ENCODE results near the gene ZCWPW1.

The ZCWPW1 gene

GRCh38 chr7:100428199-100428966 is at the start of gene ZCWPW1:
Gene ZCWPW1, minus strand, starts transcription at chr7:100428703. Its CDS starts 8,054 bp downstream, at chr7:100420649.
- peak; percentile 96 to 97 for DNase-seq

DNA sequence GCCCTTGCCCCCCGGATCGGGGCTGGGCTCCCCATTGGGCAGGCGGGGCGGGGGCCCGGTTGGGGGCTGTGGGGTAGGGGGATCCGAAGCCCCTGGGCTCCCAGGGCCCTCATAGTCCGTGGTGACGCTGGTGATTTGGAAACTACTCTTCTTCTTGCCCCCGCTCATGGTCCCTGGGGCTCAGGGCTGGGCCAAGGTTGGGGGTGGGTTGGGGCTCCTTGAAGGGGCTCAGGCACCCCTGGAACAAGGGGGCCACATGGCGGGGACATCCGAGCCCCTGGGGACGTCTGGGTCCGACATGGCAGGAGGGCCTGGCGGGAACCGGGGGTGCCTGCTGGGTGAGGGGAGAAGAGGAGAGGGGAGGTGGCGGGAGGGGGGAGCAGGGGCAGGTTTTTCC is 49.4 kb upstream of the ZCWPW1 start:
- DNase-seq = no peak

DNA sequence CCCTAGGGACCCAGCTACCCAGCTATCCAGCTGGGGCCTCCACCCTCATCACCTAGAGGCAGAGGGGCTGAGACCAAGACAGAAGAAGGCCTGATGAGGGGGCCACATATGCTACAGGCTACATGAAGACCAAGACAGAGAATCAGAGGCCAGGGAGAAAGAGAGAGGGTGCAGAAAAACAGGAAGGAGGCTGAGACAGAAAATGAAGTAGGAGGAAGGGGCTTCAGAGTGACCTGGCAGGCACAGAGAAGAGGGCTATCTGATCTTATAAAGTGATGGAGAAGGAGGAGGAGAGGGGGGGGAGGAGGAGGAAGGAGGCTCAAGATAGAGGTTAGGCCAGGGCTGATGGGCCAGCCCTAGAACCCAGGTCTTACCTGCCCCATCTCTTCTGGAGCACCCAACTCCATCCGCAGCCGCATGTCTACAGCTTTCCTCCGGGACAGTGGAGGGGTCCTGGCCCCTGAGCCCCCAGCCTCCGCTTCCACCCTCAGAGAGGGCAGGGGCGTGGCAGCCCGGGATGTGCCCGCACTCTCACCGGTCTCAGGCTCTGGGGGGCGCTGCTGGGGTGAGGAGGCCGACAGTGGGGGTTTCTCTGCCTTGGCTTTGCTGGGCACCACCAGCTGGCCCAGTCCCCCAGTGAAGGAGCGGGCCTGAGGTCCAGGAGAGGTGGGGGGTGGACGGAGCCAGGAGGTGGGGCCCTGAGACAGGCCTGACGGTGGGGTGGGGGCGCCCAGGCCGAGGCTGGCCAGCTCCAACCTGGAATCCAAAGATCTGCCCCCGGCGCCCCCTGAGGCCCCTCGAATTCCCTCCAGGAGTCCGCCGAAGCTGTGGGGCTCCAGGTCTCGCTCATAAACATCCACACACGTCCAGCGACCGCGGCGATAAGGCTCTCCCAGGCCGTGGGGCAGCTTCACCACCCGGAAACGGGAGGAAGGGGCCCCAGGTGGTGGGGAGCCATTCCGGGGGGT is 48.7 kb upstream of the ZCWPW1 start:
- peak; percentile 37 to 42 for DNase-seq

- no peak for DNase-seq
These were observed 47.7 kb upstream of the ZCWPW1 start for GRCh38 chr7:100476101-100476780.

- DNase-seq = no peak
These were observed 47.0 kb upstream of the ZCWPW1 start for GRCh38 chr7:100475549-100475948.

GRCh38 chr7:100472854-100473499 is 44.5 kb upstream of the ZCWPW1 start:
- no peak for DNase-seq

- DNase-seq = no peak
These were observed 43.8 kb upstream of the ZCWPW1 start for GRCh38 chr7:100472121-100472851.

GRCh38 chr7:100471021-100471420 is 42.5 kb upstream of the ZCWPW1 start:
- no peak for DNase-seq

DNA sequence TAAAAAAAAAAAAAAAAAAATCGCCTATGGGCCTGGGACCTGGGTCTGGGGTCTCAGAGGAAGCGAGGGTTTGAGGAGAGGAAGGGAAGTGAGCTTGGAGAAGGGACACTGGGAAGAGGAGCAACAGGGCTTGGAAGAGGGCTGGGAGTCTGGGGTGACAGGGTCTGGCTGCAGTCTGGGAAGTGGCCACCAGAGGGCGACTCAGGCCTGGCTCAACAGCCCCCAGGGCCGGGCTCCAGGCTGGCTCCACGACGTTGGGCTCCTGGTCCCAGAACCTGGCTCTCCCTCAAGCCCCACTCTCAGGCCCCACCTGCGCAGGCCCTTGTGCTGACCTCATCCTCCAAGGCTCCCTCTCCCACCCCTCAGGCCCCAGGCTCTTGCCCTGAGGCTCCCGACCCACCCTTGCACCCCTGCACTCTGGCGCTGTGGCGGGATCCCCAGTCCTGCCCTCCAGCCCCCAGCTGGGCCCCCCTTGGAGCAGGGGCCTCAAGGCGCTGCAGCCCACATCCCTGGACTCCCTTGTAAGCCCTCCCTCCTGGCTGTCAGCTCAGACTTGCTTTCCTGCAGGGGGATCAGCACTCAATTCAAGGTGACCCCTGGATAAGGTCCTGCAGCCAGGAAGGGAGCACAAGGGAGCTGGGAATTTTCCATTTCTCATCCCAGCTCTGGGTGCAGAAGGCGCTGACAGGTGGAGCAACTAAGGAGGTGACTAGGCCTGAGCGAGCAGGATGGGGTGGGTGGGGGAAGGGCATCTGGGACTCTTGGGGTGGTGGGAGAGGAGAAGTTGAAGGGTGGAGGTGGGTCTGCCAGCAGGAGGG is 40.9 kb upstream of the ZCWPW1 start:
- peak; percentile 88 to 91 for DNase-seq

- DNase-seq = no peak
These were observed 39.3 kb upstream of the ZCWPW1 start for GRCh38 chr7:100467638-100468373.

DNA sequence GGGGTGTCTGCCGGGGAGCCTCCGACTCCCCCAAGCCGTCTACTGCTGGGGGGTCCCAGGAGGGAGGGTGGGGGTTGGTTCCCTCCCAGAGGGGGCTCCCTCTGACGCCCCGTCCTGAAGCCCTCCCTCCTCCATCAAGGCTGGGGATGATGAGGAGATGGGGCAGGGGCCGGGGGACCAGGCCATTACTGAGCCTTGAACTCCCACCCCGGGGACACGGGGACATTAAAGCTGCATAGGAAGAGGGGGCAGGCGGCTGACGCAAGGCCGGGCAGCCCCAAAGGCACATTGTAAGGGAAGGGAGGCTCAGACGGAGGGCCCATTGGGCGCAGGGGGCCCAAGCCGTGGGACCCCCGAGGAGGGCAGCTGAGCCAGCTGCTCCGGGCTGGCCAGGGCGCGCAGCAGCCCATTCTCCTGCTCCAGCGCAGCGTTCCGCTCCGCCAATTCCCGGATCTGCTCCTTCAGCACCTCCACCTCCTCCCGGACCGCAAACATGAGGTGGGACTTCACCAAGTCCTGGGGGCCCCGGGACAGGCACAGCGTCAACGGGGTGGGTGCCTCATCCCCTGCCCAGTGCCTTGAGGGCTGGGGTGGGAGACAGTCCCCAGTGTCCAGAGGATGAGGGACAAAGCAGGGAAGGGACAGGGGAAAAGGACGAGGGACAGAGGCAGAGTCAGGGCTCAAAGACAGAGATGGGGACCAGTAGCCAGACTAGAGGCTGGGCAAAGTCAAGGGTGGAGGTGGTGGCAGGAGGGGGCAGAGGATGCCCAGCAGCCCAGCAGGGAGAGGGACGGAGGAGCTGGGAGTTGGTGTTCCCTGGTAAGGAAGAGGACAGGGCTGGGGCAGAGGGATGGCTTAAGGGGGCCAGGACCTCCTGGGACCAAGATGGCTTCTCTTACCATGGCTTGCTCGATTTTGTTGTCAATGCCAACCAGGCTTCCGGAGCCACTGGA is 38.4 kb upstream of the ZCWPW1 start:
- no peak for DNase-seq

- no peak for DNase-seq
These were observed 37.3 kb upstream of the ZCWPW1 start for GRCh38 chr7:100465702-100466311.

- no peak for DNase-seq
These were observed 36.8 kb upstream of the ZCWPW1 start for GRCh38 chr7:100465299-100465698.

- DNase-seq = no peak
These were observed 36.3 kb upstream of the ZCWPW1 start for GRCh38 chr7:100464791-100465190.

DNA sequence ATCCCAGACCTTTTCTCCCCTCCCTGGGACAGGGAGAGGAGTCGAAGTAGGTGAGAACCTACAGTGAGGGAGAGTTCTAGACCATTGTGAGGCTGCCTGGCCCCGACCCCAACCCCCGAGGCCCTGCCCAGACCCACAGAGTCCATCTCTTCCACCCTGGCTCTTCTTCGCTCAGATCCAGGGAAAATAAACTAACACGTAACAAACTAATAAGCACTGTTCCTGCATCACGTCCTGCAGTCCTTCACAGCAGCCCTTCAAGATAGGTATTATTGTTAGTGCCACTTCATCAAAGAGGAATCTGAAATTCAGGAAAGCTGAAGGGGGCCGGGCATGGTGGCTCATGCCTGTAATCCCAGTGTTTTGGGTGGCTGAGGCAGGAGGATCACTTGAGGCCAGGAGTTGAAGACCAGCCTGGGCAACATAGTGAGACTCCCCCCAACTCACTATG is 35.7 kb upstream of the ZCWPW1 start, which contains the start of gene SPACDR:
Gene SPACDR, minus strand, starts transcription at position 51 of the 451 bp plus-strand sequence. CDS start 235 bp downstream, outside the sequence.
- no peak for DNase-seq

DNA sequence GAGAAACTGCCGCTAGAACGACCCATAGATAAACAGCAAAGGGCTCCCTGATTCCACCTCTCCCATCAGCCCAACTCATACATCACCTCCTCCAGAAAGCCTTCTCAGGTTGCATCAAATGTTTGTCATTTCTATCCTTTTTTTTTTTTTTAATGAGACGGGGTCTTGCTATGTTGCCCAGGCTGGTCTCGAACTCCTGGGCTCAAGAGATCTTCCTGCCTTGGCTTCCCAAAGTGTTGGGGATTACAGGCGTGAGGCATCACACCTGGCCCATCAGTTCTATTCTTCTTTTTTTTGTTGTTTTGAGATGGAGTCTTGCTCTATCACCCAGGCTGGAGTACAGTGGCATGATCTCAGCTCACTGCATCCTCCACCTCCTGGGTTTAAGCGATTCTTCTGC is 28.5 kb upstream of the ZCWPW1 start:
- no peak for DNase-seq

- no peak for DNase-seq
These were observed 28.1 kb upstream of the ZCWPW1 start for GRCh38 chr7:100456562-100456961.

- DNase-seq = no peak
These were observed 26.7 kb upstream of the ZCWPW1 start for GRCh38 chr7:100455206-100455605.

Data from stimulated activated CD4-positive, alpha-beta T cell treated with anti-CD3 and anti-CD28 coated beads, Interleukin-2, amount 100 ng/mL, for 48 hours (primary cell).